SH-SY5Y (cell line): ENCODE data around the gene NAXE.

Source experiments
- GATA2 ChIP-seq: IDR thresholded peaks from 2 replicates; pipeline ENCODE4 v1.6.1; 2011; ENCODE audit warnings: mild to moderate bottlenecking, low read depth, low read length
- GATA3 ChIP-seq: IDR thresholded peaks from 2 replicates; pipeline ENCODE4 v1.6.1; 2011; ENCODE audit warnings: low read depth, mild to moderate bottlenecking, low read length, moderate library complexity

GRCh38 chr1:156550346-156550745 is 41.2 kb upstream of the NAXE start:
- no peak for TF ChIP-seq GATA3
- no peak for TF ChIP-seq GATA2
